Duodenal mucosa (tissue), 2 donors: Measurements from ENCODE around the gene EVC.
"Not testable (repeated sequence)": the region's sequence is repeated elsewhere in the genome, so short reads cannot be mapped to it uniquely, and the experiment has no call there.

Experiments used
- H3K27ac ChIP-seq: one replicate; pipeline ENCODE4 v1.7.0; 2013; ENCODE audit warnings: low read depth, low read length
- H3K27me3 ChIP-seq, 2 donors: one replicate each; pipeline ENCODE4 v1.7.0; 2013; ENCODE audit warnings: low read length in 2 of 2, control low read depth in 1 of 2; ENCODE audit not compliant: insufficient read depth in 2 of 2, control insufficient read depth in 1 of 2
- H3K36me3 ChIP-seq, 2 donors: one replicate each; pipeline ENCODE4 v1.7.0; 2013; ENCODE audit warnings: low read length in 2 of 2, control low read depth in 1 of 2; ENCODE audit not compliant: insufficient read depth in 2 of 2, control insufficient read depth in 1 of 2
- H3K4me1 ChIP-seq, 2 donors: one replicate each; pipeline ENCODE4 v1.7.0; 2013; ENCODE audit warnings: low read length in 2 of 2, control low read depth in 1 of 2; ENCODE audit not compliant: insufficient read depth in 2 of 2, control insufficient read depth in 1 of 2
- H3K4me3 ChIP-seq, 2 donors: one replicate each; pipeline ENCODE4 v1.7.0; 2013; ENCODE audit warnings: low read length in 2 of 2, low read depth in 1 of 2
- H3K9ac ChIP-seq, 2 donors: one replicate each; pipeline ENCODE4 v1.7.0; 2013; ENCODE audit warnings: low read length in 2 of 2, low read depth in 1 of 2
- H3K9me3 ChIP-seq, 2 donors: one replicate each; pipeline ENCODE4 v1.7.0; 2013; ENCODE audit warnings: low read length in 2 of 2, control low read depth in 1 of 2; ENCODE audit not compliant: control insufficient read depth in 1 of 2

Gene EVC

GRCh38 chr4:5836943-5837342 is 125.9 kb downstream of the EVC start:
- Histone ChIP-seq H3K4me1 (no peaks in the 10 kb centered on the region), H3K4me3 (no peak overlapping the region), H3K27me3 (no peaks in the 10 kb centered on the region), H3K9me3 (no peaks in the 10 kb centered on the region), H3K36me3 (no peaks in the 10 kb centered on the region), H3K27ac (no peak overlapping the region), H3K9ac (no peak overlapping the region)

DNA sequence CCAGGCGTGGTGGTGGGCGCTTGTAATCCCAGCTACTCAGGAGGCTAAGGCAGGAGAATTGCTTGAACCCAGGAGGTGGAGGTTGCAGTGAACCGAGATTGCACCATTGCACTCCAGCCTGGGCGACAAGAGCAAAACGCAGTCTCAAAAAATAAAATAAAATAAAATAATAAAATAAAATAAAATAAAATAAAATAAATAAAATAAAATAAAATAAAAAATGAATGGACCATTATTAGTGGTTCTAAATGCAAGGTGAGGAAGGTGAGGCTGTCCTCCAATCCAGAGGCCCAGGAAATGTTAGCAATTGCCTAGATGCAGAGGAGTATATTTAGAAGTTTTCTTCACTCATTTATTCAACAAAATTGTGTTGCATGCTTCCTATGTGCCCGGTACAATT is 126.5 kb downstream of the EVC start:
- H3K4me3 ChIP-seq, H3K36me3 ChIP-seq, H3K27ac ChIP-seq, H3K9ac ChIP-seq, H3K4me1 ChIP-seq, H3K27me3 ChIP-seq, H3K9me3 ChIP-seq: not testable (repeated sequence)

GRCh38 chr4:5839332-5839731 is 128.3 kb downstream of the EVC start:
- Histone ChIP-seq H3K9me3 (no peaks in the 10 kb centered on the region), H3K4me1 (peaks cover 0 to 3% of the 10 kb centered on the region in 2 donors), H3K27ac (no peak overlapping the region), H3K36me3 (no peaks in the 10 kb centered on the region), H3K9ac (no peak overlapping the region), H3K27me3 (no peaks in the 10 kb centered on the region), H3K4me3 (no peak overlapping the region)

DNA sequence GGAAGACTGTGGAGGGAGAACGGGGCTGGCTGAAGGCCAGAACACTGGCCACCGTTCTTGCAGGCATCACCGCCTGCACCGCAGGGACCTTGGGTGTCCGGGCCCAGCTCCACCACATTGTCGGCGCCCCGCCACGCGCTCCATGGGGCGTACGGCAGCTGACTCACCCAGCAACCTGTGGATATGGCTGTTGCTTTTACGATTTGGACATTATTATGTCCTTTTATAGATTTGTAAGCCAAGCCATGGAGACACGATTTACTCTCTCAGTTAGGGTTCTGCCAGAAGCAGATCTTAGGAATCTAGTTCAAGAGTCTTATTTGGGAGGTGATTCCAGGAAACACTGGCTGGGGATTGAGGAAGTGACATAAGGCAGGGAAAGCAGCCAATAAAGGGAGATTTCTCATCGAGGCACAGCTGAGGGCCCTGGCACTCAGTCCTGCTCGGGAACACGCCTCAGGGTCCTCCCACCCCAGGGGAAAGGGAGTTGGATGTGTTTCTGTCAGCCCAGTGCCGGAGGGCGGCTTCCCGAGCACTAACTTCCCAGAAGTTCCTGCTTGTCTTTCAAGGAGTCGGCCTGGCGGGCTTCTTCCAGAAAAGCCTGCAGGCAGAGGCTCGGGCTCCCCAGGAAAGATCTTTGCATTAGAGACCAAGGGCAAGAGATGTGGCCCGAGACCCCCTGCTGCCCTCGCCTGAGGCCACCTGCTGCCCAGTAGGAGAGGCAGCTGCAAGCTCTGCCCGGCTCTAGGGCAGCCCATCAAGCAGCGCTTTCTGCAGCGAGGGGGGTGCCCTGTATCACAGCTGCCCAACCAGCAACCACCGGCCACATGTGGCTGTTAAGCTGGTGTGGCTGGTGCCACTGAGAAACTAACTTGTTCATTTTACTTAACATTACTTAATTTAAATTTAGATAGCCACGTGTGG is 129.0 kb downstream of the EVC start:
- H3K9me3 ChIP-seq: no peaks in the 10 kb centered on the region
- no peak overlapping the region for H3K9ac ChIP-seq
- no peaks in the 10 kb centered on the region for H3K36me3 ChIP-seq
- no peaks in the 10 kb centered on the region for H3K27me3 ChIP-seq
- no peak overlapping the region for H3K4me3 ChIP-seq
- H3K27ac ChIP-seq: no peak overlapping the region
- H3K4me1 ChIP-seq: peaks cover 0 to 3% of the 10 kb centered on the region in 2 donors

- Histone ChIP-seq H3K36me3 (no peaks in the 10 kb centered on the region), H3K9me3 (no peaks in the 10 kb centered on the region), H3K27me3 (no peaks in the 10 kb centered on the region), H3K4me3 (no peak overlapping the region), H3K9ac (no peak overlapping the region), H3K4me1 (peaks cover 0 to 3% of the 10 kb centered on the region in 2 donors), H3K27ac (no peak overlapping the region)
Measured at GRCh38 chr4:5842456-5842855, 131.5 kb downstream of the EVC start.

DNA sequence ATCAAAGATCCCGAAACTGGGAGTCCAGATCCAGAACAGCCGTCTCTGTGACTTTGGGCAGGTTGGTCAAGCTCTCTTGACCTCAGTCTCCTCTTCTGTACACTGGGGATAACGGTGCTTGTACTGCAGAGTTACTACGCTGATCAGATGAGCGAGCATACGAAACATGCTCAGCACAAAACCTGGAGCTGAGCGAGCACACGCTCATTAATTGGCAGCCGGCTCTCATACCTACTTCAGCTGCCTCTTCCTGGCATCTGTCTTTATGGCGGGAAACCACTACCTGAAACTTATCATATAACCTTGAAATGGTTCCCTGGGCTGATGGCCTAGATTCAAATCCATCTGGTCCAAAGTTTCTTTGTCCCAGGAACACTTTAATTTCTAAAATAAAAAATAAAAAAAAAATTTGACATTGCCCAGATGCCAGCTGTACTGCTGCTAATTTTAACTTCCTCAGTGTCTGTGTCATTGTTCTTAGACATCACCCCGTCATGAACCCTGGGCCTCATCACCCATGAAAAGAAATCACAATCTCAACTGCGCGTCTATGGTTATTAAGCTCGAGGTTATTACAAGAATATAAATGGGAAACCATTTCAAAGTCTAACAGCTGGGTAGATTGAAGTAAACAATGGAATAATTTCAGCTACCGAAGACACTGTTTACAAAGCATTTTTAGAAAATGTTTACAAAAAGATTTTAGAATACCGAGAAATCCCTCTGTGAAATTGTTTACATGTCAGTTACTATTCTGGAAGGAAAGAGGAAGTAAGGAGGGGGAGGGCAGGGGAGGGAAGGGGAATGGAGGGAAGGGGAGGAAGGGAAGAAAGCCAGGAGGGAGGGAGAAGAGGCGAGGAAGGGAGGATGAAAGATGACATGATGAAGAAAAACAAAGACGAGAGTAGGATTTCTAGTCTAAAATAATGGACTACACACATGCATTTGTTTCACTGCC is 132.9 kb downstream of the EVC start:
- H3K4me1 ChIP-seq: peaks cover 0 to 3% of the 10 kb centered on the region in 2 donors
- no peak overlapping the region for H3K4me3 ChIP-seq
- H3K27ac ChIP-seq: no peak overlapping the region
- no peaks in the 10 kb centered on the region for H3K9me3 ChIP-seq
- no peak overlapping the region for H3K9ac ChIP-seq
- no peaks in the 10 kb centered on the region for H3K36me3 ChIP-seq
- H3K27me3 ChIP-seq: no peaks in the 10 kb centered on the region

- Histone ChIP-seq H3K4me1 (peaks cover 0 to 3% of the 10 kb centered on the region in 2 donors), H3K27ac (no peak overlapping the region), H3K9me3 (no peaks in the 10 kb centered on the region), H3K36me3 (no peaks in the 10 kb centered on the region), H3K27me3 (no peaks in the 10 kb centered on the region), H3K9ac (no peak overlapping the region), H3K4me3 (no peak overlapping the region)
Measured at GRCh38 chr4:5845035-5845905, 134.3 kb downstream of the EVC start.

DNA sequence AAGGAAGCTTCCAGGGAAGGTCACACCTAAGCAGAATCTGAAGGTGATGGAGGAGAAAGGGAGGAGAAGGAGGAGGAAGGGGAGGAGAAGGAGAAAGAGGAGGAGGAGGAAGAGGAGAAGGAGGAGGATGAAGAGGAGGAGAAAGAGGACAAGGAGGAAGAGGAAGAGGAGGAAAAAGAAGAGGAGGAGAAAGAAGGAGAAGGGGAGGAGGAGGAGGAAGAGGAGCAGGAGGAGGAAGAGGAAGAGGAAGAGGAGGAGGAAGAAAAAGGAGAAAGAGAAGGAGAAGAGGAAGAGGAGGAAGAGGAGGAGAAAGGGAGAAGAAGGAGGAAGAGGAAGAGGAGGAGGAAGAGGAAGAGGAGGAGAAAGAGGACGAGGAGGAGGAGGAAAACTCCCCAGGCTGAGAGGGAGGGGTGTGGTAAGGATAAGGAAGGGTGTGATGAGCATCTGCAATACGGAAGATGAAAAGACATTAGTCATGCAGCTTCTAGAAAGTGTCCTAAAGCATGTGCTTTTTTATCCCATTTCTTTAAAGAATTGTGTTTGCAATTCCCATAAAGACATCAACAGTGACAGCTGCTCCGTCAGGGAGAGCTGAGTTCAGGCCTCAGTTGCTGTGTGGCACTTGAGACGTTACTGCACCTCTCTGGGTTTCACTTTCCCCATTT is 140.8 kb downstream of the EVC start:
- no peak overlapping the region for H3K4me3 ChIP-seq
- no peaks in the 10 kb centered on the region for H3K4me1 ChIP-seq
- no peaks in the 10 kb centered on the region for H3K27me3 ChIP-seq
- H3K36me3 ChIP-seq: no peaks in the 10 kb centered on the region
- H3K9me3 ChIP-seq: no peaks in the 10 kb centered on the region
- no peak overlapping the region for H3K27ac ChIP-seq
- H3K9ac ChIP-seq: no peak overlapping the region

DNA sequence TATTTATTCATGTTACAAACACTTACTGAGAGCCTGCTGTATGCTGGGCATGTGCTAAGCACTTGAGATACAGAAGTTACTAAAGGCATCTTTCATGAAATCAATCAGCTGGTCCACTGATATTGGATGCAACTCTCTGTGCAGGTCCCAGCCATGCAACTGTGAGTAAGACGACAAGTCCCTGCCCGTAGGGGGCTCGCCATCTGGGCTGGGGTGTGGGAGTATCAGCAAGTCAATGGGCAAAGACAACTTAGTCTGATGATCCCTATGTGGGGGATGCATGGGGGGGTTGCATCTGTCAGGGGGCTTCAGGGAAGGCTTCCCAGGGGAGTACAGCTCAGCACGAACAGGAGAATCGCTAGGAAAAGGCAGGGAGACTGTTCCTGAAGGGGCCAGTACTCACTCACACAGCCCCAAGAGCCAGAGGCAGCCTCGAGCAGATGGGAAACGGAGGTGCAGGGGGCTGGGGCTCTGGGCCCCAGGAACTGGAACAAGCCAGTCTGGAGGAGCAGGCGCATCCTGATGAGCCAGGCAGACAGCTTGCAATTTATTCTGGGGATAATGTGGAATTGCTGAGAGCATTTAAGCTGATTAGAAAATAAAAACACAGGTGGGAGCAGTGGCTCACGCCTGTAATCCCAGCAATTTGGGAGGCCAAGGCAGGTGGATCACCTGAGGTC is 141.7 kb downstream of the EVC start:
- Histone ChIP-seq H3K4me1 (no peaks in the 10 kb centered on the region), H3K27ac (no peak overlapping the region), H3K27me3 (no peaks in the 10 kb centered on the region), H3K9me3 (no peaks in the 10 kb centered on the region), H3K36me3 (no peaks in the 10 kb centered on the region), H3K9ac (no peak overlapping the region), H3K4me3 (no peak overlapping the region)
